ENCODE measurements around the gene FPR2. TPM values are rescaled to one million over a fixed set of nuclear protein-coding genes. Genes with fewer than 3 reads are reported as not detected.
A peak's percentile ranks its signal among the peaks of the same experiment; 100 is the strongest.

Gene FPR2
- total and polyA plus RNA-seq, 9 of the 15 experiments (the other 6 are each of a cell fraction or from before 2014, with no cell fraction given) = 0.03 to 0.15 (median 0.07) TPM; not detected in 6

GRCh38 chr19:51800473-51801244 lies 39.7 kb downstream of the FPR2 start (continued):
- peak; percentile 13; the same call in 1 of the 2 replicates for TF ChIP-seq REST (IDR thresholded peaks at IDR 0.05; ENCODE audit: borderline replicate concordance)
- 0 out of 2 replicates have a peak, but pooled peaks have one; percentile 44 for TF ChIP-seq REST (CRISPR knock-in tag; IDR thresholded peaks at IDR 0.05; ENCODE audit: low read depth)
- no peak for TF ChIP-seq POU5F1 (IDR thresholded peaks at IDR 0.05; ENCODE audit: borderline replicate concordance, low read depth, low read length, partially characterized antibody)
- TF ChIP-seq NFIC (IDR thresholded peaks at IDR 0.05) = peak; percentile 98
- TF ChIP-seq ARID1B (IDR thresholded peaks at IDR 0.05) = peak; percentile 98
- no peak for TF ChIP-seq SAFB2 (IDR thresholded peaks at IDR 0.05; ENCODE audit: borderline replicate concordance, low read depth, low read length, severe bottlenecking)
- TF ChIP-seq JUNB (CRISPR knock-in tag; conservative IDR thresholded peaks at IDR 0.05) = no peak; the same call in 1 of the 2 replicates
- TF ChIP-seq HNRNPH1 (optimal IDR thresholded peaks at IDR 0.05; ENCODE audit: low read depth, low read length) = no peak
- TF ChIP-seq ETV6 (IDR thresholded peaks at IDR 0.05; ENCODE audit: borderline replicate concordance in 1 of 2, low read depth in 2 of 2, low read length in 1 of 2) = no peak
- no peak for TF ChIP-seq ETV6 (CRISPR knock-in tag; IDR thresholded peaks at IDR 0.05; ENCODE audit: borderline replicate concordance)
- no peak for TF ChIP-seq POLR2AphosphoS2 (IDR thresholded peaks at IDR 0.05; ENCODE audit: low read length)
- TF ChIP-seq ID3 (CRISPR knock-in tag; IDR thresholded peaks at IDR 0.05) = no peak
- no peak for TF ChIP-seq ID3 (tag; IDR thresholded peaks at IDR 0.05)
- peak; percentile 54; the same call in 1 of the 2 replicates for TF ChIP-seq OTX1 (CRISPR knock-in tag; IDR thresholded peaks at IDR 0.05)
- TF ChIP-seq, protein P1, sequence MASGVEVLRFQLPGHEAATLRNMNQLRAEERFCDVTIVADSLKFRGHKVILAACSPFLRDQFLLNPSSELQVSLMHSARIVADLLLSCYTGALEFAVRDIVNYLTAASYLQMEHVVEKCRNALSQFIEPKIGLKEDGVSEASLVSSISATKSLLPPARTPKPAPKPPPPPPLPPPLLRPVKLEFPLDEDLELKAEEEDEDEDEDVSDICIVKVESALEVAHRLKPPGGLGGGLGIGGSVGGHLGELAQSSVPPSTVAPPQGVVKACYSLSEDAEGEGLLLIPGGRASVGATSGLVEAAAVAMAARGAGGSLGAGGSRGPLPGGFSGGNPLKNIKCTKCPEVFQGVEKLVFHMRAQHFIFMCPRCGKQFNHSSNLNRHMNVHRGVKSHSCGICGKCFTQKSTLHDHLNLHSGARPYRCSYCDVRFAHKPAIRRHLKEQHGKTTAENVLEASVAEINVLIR (CRISPR knock-in tag; IDR thresholded peaks at IDR 0.05) = no peak
- TF ChIP-seq HNRNPK (IDR thresholded peaks at IDR 0.05; ENCODE audit: low read depth, low read length, poor library complexity, severe bottlenecking) = no peak
- peak; percentile 54; the same call in 1 of the 2 replicates for TF ChIP-seq TEAD2 (tag; IDR thresholded peaks at IDR 0.05)

Data from K562 (cell line).